ENCODE results near the gene CORO2B. TPM values are rescaled to one million over a fixed set of nuclear protein-coding genes. Genes with fewer than 3 reads are reported as not detected.

Gene CORO2B
- total RNA-seq, 3 donors from 2014 or later: 1.3 to 4.7 (median 1.9) TPM

- Histone ChIP-seq H3K9me3 (no peaks in the 10 kb centered on the region), H3K4me1 (ENCODE audit: low read depth) (no peaks in the 10 kb centered on the region), H3K36me3 (ENCODE audit: low read depth) (no peaks in the 10 kb centered on the region), H3K4me3 (no peak overlapping the region)
- DNase-seq (no peak), ATAC-seq (no peak)
- no peak for TF ChIP-seq CTCF (IDR thresholded peaks at IDR 0.05)
- intact Hi-C loops (cut with DNase I, micrococcal nuclease): no loop called here
Observed at GRCh38 chr15:68537506-68537905, 41.3 kb upstream of the CORO2B start.

- H3K4me1 ChIP-seq (ENCODE audit: low read depth): no peaks in the 10 kb centered on the region
- ATAC-seq (no peak), DNase-seq (no peak)
- no peak overlapping the region for H3K4me3 ChIP-seq
- H3K36me3 ChIP-seq (ENCODE audit: low read depth): no peaks in the 10 kb centered on the region
- intact Hi-C loops (cut with DNase I, micrococcal nuclease): no loop called here
- no peaks in the 10 kb centered on the region for H3K9me3 ChIP-seq
- TF ChIP-seq CTCF (IDR thresholded peaks at IDR 0.05): no peak
Observed at GRCh38 chr15:68538311-68538710, 40.5 kb upstream of the CORO2B start.

- no peaks in the 10 kb centered on the region for H3K9me3 ChIP-seq
- DNase-seq (no peak), ATAC-seq (no peak)
- no peak overlapping the region for H3K4me3 ChIP-seq
- no peak for TF ChIP-seq CTCF (IDR thresholded peaks at IDR 0.05)
- no peaks in the 10 kb centered on the region for H3K36me3 ChIP-seq (ENCODE audit: low read depth)
- intact Hi-C loops (cut with DNase I, micrococcal nuclease): loop anchor here in 1 of 2 donors (10.0 kb wide), 1 partner anchor 227 kb away; no protein-coding TSS in a partner anchor
- no peaks in the 10 kb centered on the region for H3K4me1 ChIP-seq (ENCODE audit: low read depth)
Observed at GRCh38 chr15:68541743-68542142, 37.0 kb upstream of the CORO2B start.

- no peak for DNase-seq
- no peak for TF ChIP-seq CTCF (IDR thresholded peaks at IDR 0.05)
- no peak for ATAC-seq
- intact Hi-C loops (cut with DNase I, micrococcal nuclease): loop anchor here in 1 of 2 donors (10.0 kb wide), 1 partner anchor 228 kb away; no protein-coding TSS in a partner anchor
- no peaks in the 10 kb centered on the region for H3K36me3 ChIP-seq (ENCODE audit: low read depth)
- no peaks in the 10 kb centered on the region for H3K4me1 ChIP-seq (ENCODE audit: low read depth)
- H3K4me3 ChIP-seq: no peak overlapping the region
- H3K9me3 ChIP-seq: no peaks in the 10 kb centered on the region
Observed at GRCh38 chr15:68542348-68542747, 36.4 kb upstream of the CORO2B start.

GRCh38 chr15:68542771-68543164, 36.0 kb upstream of the CORO2B start:
- intact Hi-C loops (cut with DNase I, micrococcal nuclease): loop anchor here in 1 of 2 donors (10.0 kb wide), 1 partner anchor 228 kb away; no protein-coding TSS in a partner anchor
- ATAC-seq (no peak), DNase-seq (no peak)
- H3K36me3 ChIP-seq (ENCODE audit: low read depth): no peaks in the 10 kb centered on the region
- TF ChIP-seq CTCF (IDR thresholded peaks at IDR 0.05): no peak
- H3K9me3 ChIP-seq: no peaks in the 10 kb centered on the region
- no peaks in the 10 kb centered on the region for H3K4me1 ChIP-seq (ENCODE audit: low read depth)
- H3K4me3 ChIP-seq: no peak overlapping the region

Measured in mucosa of descending colon (tissue), 3 donors.